Measurements from ENCODE around the gene SNED1.

Gene SNED1

GRCh38 chr2:241130316-241130715 lies 131.9 kb downstream of the SNED1 start:
- DNase-seq (ENCODE audit: low spot score): no peak
- in situ Hi-C loops (cut with MboI; ENCODE audit: low pct_unique_long_range_greater_than_20kb, low sequenced_read_pairs, unreplicated experiment): no loop called here
- TF ChIP-seq, protein P1, sequence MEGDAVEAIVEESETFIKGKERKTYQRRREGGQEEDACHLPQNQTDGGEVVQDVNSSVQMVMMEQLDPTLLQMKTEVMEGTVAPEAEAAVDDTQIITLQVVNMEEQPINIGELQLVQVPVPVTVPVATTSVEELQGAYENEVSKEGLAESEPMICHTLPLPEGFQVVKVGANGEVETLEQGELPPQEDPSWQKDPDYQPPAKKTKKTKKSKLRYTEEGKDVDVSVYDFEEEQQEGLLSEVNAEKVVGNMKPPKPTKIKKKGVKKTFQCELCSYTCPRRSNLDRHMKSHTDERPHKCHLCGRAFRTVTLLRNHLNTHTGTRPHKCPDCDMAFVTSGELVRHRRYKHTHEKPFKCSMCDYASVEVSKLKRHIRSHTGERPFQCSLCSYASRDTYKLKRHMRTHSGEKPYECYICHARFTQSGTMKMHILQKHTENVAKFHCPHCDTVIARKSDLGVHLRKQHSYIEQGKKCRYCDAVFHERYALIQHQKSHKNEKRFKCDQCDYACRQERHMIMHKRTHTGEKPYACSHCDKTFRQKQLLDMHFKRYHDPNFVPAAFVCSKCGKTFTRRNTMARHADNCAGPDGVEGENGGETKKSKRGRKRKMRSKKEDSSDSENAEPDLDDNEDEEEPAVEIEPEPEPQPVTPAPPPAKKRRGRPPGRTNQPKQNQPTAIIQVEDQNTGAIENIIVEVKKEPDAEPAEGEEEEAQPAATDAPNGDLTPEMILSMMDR (IDR thresholded peaks at IDR 0.05; ENCODE audit: extremely low read depth, insufficient read depth, missing control alignments): no peak

GRCh38 chr2:241131531-241131930 lies 133.1 kb downstream of the SNED1 start:
- TF ChIP-seq, protein P1 (IDR thresholded peaks at IDR 0.05; ENCODE audit: extremely low read depth, insufficient read depth, missing control alignments): no peak
- in situ Hi-C loops (cut with MboI; ENCODE audit: low pct_unique_long_range_greater_than_20kb, low sequenced_read_pairs, unreplicated experiment): no loop called here
- no peak for DNase-seq (ENCODE audit: low spot score)

DNA sequence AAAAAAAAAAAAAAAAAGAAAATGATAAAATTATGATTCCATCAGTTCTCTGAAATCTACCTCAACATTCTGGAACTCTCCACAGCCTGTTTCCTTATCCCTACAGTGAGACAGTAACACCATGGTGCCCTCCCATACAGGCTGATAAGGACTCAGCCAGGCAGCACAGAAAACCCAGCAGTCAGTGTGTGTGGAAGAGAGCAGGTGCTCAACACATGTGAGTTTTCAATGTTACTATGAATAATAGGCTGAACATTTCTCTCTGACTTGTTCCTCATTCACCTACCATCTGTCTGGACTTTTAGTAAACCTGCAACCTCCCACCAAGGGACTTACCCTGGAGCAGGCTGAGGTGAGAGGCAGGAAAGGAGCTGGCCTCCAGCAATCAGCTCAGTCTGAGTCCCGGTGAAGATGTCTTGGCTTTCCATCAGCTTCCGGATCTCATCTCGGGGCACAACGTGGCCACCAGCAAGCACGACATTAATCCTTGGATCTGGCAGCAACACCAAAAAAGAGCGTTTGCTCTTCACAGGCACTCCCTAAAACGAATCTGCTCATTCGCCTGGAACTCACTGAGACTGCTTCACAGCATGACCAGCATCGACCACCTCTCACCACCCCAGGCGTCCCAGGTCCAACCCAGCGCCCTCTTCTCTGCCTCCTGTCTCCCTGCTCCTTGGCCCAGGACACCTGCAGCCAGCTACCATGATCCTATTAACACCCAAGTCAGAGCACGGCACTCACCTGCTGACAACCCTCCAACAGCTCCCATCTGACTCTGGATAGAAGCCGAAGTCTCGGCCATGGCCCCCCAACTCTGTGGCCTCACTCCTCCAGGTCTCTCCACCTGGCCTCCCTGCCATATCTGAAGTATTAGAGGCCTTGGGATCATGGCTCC lies 134.4 kb downstream of the SNED1 start:
- TF ChIP-seq, protein P1 (IDR thresholded peaks at IDR 0.05; ENCODE audit: extremely low read depth, insufficient read depth, missing control alignments): no peak
- in situ Hi-C loops (cut with MboI; ENCODE audit: low pct_unique_long_range_greater_than_20kb, low sequenced_read_pairs, unreplicated experiment): no loop called here
- DNase-seq (ENCODE audit: low spot score): peak; percentile 70

DNA sequence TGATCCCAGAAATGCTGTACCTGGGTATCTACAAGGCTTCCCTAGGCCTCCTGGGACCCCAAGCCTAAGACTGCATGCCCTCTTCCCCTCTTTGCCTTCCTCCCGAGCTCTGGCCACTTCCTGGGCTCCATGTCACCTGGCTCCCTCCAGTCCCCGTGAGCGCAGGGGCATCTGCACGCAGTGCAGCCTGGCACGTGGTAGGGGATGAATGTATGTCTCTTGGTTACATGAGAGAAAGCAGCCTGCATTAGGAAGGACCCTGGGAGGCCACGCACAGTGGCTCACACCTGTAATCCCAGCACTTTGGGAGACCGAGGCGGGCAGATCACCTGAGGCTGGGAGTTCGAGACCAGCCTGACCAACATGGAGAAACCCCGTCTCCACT lies 135.0 kb downstream of the SNED1 start:
- in situ Hi-C loops (cut with MboI; ENCODE audit: low pct_unique_long_range_greater_than_20kb, low sequenced_read_pairs, unreplicated experiment): no loop called here
- TF ChIP-seq, protein P1 (IDR thresholded peaks at IDR 0.05; ENCODE audit: extremely low read depth, insufficient read depth, missing control alignments): no peak
- no peak for DNase-seq (ENCODE audit: low spot score)

DNA sequence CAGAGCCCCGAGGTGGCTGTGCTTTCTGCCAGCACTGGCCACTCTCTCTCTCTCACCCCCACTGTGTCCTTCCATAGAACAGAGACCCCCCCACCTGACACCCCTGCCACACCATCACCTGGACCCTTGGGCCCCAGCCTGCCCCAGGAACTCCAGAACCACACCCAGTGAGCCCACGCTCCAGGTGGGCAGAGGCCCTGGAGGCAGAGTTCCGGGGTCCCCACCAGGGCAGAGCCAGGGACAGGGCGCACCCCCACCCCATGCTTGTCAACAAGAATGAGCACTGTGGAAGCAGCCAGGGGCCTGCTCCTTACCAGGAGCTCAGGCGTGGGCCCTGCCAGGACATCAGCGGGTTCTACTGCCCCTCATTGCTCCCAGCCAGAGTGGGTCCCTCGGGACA lies 136.3 kb downstream of the SNED1 start:
- no peak for DNase-seq (ENCODE audit: low spot score)
- TF ChIP-seq, protein P1 (IDR thresholded peaks at IDR 0.05; ENCODE audit: extremely low read depth, insufficient read depth, missing control alignments): no peak
- in situ Hi-C loops (cut with MboI; ENCODE audit: low pct_unique_long_range_greater_than_20kb, low sequenced_read_pairs, unreplicated experiment): no loop called here

DNA sequence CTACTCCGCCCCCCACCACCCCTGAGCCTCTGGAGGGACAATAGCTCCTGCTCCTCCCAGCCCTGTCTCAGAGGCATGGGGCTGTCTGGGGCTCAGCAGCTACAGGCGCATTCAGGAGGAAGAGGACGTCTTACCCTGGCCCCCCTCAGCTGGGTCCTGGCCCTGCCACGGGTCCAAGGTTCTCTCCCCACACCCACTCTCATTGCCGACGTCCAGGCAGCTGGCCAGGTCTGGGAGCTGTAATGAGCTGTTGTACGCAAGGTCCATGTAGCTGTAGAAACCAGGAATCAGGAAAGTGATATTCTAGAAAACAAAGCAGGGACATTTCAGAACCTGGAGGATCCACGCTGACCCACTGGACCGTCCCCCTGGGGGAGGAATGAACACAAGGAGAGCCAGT lies 137.3 kb downstream of the SNED1 start:
- no peak for DNase-seq (ENCODE audit: low spot score)

More for the DNA sequence above, 137.3 kb downstream of the SNED1 start:
- in situ Hi-C loops (cut with MboI; ENCODE audit: low pct_unique_long_range_greater_than_20kb, low sequenced_read_pairs, unreplicated experiment): no loop called here
- TF ChIP-seq, protein P1 (IDR thresholded peaks at IDR 0.05; ENCODE audit: extremely low read depth, insufficient read depth, missing control alignments): no peak
